ENCODE results near the gene HDAC9.

DNA sequence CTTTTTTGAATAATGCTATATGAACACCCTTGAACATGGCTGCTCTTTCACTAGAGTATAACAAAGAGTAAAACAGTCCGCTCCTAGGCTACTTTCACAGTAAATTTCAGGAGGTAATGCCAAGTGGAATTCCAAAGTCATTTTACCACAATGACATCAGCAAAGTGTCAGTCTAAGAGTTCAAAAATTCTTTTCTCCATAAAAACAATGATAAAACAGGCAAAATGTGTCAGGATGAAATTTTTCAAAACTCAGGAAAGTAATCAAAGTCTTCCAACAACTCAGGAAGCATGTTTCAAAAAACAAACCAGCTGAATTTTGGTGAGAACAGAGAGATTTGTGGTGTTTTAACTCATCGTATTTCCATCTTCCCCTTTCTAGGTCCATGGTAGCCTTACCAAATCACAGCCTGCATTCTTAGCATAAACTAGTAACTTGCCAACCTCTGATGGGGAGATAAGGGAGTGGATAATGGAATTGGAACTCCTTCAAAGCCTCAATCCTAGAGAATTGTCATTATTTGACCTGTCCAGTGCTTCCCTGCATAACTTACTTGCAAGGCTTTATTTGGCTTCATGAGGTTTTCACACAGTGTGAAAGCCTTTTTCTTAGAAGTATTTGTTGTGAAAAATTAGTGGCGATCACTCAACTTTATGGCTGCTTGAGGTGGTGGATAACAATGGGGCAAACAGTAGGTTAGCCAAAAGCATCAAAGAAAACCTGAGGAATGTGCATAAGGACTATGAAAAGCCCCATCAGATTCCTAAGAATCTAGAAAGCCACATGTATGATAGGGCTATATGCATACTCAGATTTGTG lies 302.7 kb downstream of the HDAC9 start:
- TF ChIP-seq, protein P1, sequence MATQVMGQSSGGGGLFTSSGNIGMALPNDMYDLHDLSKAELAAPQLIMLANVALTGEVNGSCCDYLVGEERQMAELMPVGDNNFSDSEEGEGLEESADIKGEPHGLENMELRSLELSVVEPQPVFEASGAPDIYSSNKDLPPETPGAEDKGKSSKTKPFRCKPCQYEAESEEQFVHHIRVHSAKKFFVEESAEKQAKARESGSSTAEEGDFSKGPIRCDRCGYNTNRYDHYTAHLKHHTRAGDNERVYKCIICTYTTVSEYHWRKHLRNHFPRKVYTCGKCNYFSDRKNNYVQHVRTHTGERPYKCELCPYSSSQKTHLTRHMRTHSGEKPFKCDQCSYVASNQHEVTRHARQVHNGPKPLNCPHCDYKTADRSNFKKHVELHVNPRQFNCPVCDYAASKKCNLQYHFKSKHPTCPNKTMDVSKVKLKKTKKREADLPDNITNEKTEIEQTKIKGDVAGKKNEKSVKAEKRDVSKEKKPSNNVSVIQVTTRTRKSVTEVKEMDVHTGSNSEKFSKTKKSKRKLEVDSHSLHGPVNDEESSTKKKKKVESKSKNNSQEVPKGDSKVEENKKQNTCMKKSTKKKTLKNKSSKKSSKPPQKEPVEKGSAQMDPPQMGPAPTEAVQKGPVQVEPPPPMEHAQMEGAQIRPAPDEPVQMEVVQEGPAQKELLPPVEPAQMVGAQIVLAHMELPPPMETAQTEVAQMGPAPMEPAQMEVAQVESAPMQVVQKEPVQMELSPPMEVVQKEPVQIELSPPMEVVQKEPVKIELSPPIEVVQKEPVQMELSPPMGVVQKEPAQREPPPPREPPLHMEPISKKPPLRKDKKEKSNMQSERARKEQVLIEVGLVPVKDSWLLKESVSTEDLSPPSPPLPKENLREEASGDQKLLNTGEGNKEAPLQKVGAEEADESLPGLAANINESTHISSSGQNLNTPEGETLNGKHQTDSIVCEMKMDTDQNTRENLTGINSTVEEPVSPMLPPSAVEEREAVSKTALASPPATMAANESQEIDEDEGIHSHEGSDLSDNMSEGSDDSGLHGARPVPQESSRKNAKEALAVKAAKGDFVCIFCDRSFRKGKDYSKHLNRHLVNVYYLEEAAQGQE (IDR thresholded peaks at IDR 0.05; ENCODE audit: insufficient read depth in 1 of 2, low read depth in 2 of 2, low read length in 1 of 2), result no peak
- no peak for TF ChIP-seq POLR2AphosphoS5 (IDR thresholded peaks at IDR 0.05; ENCODE audit: low read depth, low read length)
- TF ChIP-seq, protein P2, sequence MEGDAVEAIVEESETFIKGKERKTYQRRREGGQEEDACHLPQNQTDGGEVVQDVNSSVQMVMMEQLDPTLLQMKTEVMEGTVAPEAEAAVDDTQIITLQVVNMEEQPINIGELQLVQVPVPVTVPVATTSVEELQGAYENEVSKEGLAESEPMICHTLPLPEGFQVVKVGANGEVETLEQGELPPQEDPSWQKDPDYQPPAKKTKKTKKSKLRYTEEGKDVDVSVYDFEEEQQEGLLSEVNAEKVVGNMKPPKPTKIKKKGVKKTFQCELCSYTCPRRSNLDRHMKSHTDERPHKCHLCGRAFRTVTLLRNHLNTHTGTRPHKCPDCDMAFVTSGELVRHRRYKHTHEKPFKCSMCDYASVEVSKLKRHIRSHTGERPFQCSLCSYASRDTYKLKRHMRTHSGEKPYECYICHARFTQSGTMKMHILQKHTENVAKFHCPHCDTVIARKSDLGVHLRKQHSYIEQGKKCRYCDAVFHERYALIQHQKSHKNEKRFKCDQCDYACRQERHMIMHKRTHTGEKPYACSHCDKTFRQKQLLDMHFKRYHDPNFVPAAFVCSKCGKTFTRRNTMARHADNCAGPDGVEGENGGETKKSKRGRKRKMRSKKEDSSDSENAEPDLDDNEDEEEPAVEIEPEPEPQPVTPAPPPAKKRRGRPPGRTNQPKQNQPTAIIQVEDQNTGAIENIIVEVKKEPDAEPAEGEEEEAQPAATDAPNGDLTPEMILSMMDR (IDR thresholded peaks at IDR 0.05), result no peak
